Measurements from ENCODE around the gene DROSHA.

- TF ChIP-seq CTCF (IDR thresholded peaks at IDR 0.05; ENCODE audit: poor library complexity) (no peak), EZH2phosphoT487 (IDR thresholded peaks at IDR 0.05; ENCODE audit: low read depth, severe bottlenecking, unreplicated experiment) (no peak), EZH2 (IDR thresholded peaks at IDR 0.05; ENCODE audit: borderline replicate concordance) (no peak)
These were observed 60.0 kb downstream of the DROSHA start for GRCh38 chr5:31471916-31472315.

Data from hepatocyte (in vitro differentiated cells).